Stimulated activated CD8-positive, alpha-beta memory T cell treated with anti-CD3 and anti-CD28 coated beads, Interleukin-12 subunit alpha, Interleukin-12 subunit beta, amount 100 ng/mL, for 24 hours (primary cell): ENCODE data around the gene NMB.
"Not testable (repeated sequence)": the region's sequence is repeated elsewhere in the genome, so short reads cannot be mapped to it uniquely, and the experiment has no call there.

Experiments used
- DNase-seq: peaks from one replicate; pipeline ENCODE4 v3.0.0-alpha.2; 2020; ENCODE audit errors: extremely low read depth

The NMB gene

DNA sequence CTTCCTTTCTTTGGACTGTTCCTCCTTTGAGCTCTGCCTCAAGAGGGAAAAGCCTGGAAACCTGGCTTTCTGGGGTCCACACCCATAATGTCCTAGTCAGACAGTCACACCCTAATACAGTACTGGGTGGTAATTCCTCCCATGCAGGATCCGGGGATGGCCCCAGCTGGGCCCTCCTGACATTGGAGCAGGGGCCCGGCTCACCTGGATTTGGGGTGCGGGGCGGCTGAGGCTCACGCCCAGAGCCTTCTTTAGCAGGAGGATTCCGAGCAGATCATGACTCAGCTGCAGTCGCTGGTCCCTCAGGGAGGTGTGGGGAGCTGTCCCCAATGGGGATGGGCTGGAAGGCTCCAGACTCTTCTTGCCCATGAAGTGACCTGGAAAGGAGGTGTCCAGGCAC is 1.0 kb downstream of the NMB start:
- no peak for DNase-seq

- peak; percentile 39 for DNase-seq
Observed at GRCh38 chr15:84654689-84655453, 3.1 kb downstream of the NMB start.

DNA sequence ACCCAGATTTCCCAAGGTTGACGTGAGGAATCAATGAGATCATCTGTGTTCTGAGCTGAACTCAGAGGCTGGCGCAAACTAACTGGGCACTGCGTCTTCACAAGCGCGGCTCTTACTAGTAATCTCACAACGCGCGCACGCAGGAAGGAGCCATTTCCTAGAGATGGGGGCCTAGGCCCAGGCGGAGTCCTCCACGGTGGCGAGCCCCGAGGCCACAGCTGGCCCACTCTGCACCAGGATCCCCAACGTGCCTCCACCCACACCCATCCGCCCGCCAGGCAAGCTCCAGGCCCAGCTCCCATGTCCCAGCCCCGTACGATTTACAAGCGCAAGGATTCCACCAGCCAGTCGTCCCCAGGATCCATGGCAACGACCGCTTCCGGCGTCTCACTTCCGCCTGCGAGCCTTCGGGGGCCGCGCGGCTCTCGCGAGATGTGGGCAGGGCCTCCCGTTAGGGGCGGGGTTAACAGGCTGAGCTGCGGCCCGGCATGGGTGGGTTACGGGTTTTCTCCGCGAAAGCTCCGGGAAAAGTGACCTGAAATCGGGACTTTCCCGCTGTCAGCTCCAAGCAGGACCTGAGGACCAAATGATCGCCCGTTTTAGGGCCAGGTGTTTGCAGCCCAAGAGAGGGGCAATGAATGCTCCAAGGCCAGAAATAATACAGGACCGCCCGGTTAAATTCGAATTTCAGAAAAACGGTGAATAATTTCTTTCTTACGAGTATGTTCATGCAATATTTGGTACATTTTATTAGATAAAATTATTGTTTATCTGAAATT is 3.9 kb downstream of the NMB start, which contains the start of gene WDR73:
TSS of gene WDR73 (minus strand) at position 374 of the 779 bp plus-strand sequence. CDS start at position 365, 9 bp downstream.
- DNase-seq: peak; percentile 92

GRCh38 chr15:84653584-84653909 is 4.5 kb downstream of the NMB start:
- DNase-seq: no peak

DNA sequence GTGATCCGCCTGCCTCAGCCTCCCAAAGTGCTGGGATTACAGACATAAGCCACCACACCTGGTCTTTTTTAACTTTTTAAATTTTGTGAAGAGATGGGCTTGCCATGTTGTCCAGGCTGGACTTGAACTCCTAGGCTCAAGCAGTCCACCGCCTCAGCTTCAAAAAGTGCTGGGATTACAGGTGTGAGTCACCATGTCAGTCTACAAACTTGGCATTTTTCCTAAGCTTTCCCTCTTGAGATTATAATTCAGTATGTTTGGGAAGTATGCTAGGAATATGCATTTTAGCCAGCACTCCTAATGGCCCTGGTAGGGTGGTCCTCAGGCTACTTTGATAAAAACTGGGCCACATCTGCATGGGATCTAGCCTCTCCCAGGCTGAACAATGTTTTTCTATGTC is 8.3 kb downstream of the NMB start:
- DNase-seq: no peak

- DNase-seq: no peak
Observed at GRCh38 chr15:84648539-84648938, 9.5 kb downstream of the NMB start.

DNA sequence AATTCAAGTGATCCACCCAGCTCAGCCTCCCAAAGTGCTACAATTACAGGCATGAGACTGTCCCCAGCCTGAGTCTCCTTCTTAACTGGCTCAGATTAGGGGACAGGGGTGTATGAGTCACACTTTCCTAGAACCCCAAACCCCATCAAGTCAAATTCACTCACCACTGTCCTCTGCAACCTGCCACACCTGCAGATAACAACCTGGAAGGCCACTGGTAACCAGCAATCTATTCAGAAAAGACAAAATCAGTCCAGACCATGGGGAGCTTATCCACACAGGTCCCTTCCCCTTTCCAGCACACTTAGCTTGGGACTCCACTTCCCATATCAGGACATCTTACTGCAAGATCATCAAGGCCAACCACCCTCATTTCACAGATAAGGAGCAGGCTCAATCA is 10.3 kb downstream of the NMB start:
- no peak for DNase-seq

DNA sequence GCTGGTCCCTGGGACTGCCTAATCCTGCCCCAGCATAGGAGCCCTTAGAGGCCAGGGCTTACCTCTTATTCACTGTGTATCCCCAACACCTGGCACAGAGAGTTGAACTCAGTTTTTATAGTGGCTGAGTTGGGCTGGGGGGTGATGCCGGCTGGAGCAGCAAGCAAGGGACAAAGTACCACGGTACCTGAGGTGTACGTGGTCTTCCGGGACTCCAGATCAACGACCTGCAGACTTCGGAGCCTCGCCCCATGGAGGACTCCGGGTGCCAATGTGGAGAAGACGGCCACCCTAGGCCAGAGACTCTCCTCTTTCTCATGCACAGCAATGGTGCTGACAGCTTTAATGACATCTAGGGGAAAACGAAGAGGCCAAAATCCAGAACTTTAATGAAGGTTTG is 12.0 kb downstream of the NMB start:
- DNase-seq: no peak

DNA sequence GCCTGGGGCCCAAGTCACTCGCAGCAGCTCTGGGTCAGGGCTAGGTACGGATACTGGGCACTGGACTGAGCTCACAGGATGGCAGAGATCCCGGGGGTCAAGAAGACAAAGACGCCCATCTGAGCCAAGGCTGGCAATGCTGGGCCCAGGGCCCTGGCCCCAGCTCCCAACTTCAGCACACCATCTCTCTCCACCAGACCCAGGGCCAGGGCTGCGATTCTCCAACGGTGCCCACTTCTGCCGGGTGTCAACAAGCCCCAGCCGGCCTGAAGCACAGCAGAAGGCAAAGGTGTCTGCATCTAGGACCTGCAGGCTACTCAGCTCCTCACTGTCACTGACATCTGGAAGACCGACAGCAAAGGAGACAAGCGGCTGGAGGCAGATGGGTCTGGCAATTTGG is 12.5 kb downstream of the NMB start:
- DNase-seq: no peak

DNA sequence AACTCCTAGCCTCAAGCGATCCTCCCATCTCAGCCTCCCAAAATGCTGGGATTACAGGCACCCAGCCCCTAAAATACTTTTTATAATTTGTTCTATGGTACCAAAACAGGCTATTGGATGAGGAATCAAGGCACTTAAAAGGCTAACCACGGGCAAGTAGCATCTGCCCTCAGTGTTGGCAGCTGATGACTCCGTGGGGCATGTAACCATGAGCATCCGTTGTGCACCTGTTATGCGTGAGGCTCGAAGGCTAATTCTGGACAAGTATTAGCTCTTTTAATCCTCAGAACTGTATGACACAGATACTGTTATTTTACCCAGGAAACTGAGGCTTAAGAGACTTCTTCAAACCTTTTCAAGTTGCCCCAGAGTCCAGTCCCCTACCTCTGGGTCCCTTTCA is 14.2 kb downstream of the NMB start:
- DNase-seq: no peak

DNA sequence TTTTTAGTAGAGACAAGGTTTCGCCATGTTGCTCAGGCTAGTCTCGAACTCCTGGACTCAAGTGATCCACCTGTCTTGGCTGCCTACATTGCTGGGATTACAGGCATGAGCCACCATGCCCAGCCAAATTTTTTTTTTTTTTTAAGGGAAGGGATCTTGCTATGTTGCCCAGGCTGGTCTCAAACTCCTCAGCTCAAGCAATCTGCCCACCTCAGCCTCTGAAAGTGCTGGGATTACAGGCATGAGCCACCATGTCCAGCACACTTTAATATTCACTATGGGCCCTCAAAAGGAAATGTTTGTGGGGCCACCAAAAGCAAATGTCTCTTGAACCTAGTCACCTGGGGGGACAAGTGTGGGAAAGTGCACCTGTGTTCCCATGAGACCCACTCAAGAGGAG is 15.4 kb downstream of the NMB start:
- DNase-seq: not testable (repeated sequence)

GRCh38 chr15:84641871-84642270 is 16.1 kb downstream of the NMB start:
- not testable (repeated sequence) for DNase-seq

DNA sequence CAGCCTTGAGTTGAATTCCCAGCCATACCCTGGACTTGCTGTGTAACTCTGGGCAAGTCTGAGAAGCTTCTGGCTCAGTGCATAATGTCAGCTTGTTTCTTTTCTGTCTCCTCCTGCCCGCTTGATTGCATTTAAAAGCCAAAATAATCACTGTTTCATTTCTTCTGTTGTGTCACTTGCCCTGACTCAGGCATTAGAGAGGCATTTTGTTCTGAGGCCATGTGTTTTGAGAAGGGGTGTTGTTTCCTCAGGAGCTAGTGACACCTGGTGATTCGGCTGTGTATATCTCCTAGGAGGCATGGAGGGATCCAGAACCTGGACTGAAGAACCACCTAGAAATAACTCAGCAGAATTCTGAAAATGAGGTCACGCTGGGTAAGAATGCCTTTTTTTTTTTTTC is 19.9 kb downstream of the NMB start:
- DNase-seq: no peak

- DNase-seq: no peak
Observed at GRCh38 chr15:84634228-84634837, 23.7 kb downstream of the NMB start.

DNA sequence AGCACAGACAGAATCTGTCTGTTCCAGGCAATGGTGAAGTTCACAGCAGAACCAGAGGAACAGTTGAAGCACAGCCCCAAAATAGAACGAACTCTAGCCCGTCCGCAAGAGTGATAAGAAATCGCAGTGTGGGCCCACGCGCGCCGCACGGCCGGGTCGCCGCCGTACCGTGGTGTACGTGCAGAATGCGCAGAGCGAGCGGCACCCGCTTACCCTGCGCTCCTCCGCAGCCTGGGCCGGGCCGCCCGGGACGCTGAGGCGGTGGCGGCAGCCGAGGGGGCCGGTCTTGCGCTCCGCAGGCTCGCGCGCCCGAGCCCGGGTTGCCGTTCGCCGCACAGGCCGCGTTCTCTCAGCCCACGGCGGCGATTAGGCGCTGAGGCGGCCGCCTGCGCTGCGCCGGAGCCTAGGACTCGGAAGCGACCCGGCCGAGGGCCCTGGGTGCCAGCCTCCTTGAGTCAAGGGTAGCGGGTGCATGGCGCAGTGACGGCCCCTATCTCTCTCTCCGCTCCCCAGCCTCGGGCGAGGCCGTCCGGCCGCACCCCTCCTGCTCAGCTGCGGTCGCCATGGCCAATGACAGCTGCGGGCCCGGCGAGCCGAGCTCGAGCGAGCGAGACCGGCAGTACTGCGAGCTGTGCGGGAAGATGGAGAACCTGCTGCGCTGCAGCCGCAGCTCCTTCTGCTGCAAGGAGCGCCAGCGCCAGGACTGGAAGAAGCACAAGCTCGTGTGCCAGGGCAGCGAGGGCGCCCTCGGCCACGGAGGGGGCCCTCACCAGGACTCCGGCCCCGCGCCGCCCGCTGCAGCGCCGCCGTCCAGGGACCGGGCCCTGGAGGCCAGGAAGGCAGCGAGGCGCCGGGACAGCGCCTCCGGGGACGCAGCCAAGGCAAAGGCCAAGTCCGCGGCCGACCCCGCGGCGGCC is 24.4 kb downstream of the NMB start:
- peak; percentile 20 for DNase-seq

GRCh38 chr15:84631706-84632272 is 26.2 kb downstream of the NMB start:
- no peak for DNase-seq

DNA sequence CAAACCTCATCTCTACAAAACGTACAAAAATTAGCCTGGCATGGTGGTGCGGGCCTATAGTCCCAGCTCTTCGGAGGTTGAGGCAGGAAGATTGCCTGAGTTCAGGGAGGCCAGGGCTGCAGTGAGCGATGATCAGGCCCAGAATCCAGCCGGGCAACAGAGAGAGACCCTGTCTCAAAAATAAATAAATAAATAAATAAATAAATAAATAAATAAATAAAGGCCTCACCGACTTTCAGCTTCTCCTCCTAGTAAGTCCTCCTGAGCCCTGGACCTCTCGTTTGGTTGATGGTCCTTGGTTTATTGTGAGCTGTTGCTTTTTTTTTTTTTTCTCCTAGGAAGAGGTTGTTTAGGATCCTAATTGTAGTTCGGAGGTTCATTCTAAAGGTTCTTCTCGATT is 29.0 kb downstream of the NMB start:
- no peak for DNase-seq

- no peak for DNase-seq
Observed at GRCh38 chr15:84625123-84625522, 32.9 kb downstream of the NMB start.

GRCh38 chr15:84624359-84624758 is 33.6 kb downstream of the NMB start:
- no peak for DNase-seq

DNA sequence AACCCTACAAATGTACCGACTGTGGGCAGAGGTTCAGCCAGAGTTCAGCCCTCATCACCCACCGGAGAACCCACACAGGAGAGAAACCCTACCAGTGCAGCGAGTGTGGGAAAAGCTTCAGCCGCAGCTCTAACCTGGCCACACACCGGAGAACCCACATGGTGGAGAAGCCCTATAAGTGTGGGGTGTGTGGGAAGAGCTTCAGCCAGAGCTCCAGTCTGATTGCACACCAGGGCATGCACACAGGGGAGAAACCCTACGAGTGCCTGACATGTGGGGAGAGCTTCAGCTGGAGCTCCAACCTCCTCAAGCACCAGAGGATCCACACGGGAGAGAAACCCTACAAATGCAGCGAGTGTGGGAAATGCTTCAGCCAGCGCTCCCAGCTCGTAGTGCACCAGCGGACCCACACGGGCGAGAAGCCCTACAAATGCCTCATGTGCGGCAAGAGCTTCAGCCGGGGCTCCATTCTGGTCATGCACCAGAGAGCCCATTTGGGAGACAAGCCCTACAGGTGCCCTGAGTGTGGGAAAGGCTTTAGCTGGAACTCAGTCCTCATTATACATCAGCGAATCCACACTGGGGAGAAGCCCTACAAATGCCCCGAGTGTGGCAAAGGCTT is 36.5 kb downstream of the NMB start:
- DNase-seq: no peak

DNA sequence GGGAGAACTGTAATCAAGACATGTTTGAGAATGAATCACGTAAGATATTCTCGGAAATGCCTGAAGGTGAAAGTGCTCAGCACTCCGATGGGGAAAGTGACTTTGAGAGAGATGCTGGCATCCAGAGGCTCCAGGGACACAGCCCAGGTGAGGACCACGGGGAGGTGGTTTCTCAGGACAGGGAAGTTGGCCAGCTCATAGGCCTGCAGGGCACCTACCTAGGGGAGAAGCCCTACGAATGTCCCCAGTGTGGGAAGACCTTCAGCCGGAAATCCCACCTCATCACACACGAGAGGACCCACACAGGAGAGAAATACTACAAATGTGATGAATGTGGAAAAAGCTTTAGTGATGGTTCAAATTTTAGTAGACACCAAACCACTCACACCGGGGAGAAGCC is 37.4 kb downstream of the NMB start:
- no peak for DNase-seq
